Kidney (tissue), 14 donors: ENCODE measurements around the gene SMARCAD1. TPM values are rescaled to one million over a fixed set of nuclear protein-coding genes. Genes with fewer than 3 reads are reported as not detected.
A peak's percentile ranks its signal among the peaks of the same experiment; 100 is the strongest.

Source experiments
- DNase-seq, 5 donors: peaks; one replicate each; pipeline ENCODE4 v3.0.0-alpha.2; 2013 to 2020
- FAIRE-seq: peaks from 2 replicates; lab custom pipeline; 2012; peaks lifted over from hg19 to GRCh38; lab: Jason Lieb, UNC
- H3K27ac ChIP-seq, 2 donors: one replicate each; pipeline ENCODE4 v1.7.0; 2013; ENCODE audit warnings: low read depth in 2 of 2, low read length in 2 of 2, inconsistent platforms in 1 of 2
- H3K27me3 ChIP-seq: one replicate; pipeline ENCODE4 v1.7.1; 2013; ENCODE audit warnings: low read length, inconsistent platforms; ENCODE audit not compliant: control insufficient read depth, insufficient read depth
- H3K36me3 ChIP-seq, 3 donors: one replicate each; pipeline versions ENCODE4 v1.7.0 to v1.7.1; 2013; ENCODE audit warnings: low read length in 3 of 3, control low read depth in 1 of 3, inconsistent platforms in 1 of 3; ENCODE audit not compliant: insufficient read depth in 3 of 3, control insufficient read depth in 2 of 3
- H3K4me1 ChIP-seq, 3 donors: one replicate each; pipeline versions ENCODE4 v1.7.0 to v1.7.1; 2013; ENCODE audit warnings: low read length in 3 of 3, inconsistent platforms in 1 of 3, low read depth in 1 of 3; ENCODE audit not compliant: control insufficient read depth in 2 of 3, insufficient read depth in 2 of 3
- H3K4me3 ChIP-seq, 3 donors: one replicate each; pipeline versions ENCODE4 v1.7.0 to v1.8.1; 2013; ENCODE audit warnings: low read length in 3 of 3, control low read depth in 1 of 3, inconsistent platforms in 1 of 3
- H3K9ac ChIP-seq, 3 donors: one replicate each; pipeline versions ENCODE4 v1.7.0 to v1.7.1; 2013; ENCODE audit warnings: low read length in 3 of 3, control low read depth in 1 of 3, inconsistent platforms in 1 of 3
- H3K9me3 ChIP-seq, 3 donors: one replicate each; pipeline versions ENCODE4 v1.7.0 to v1.7.1; 2013; ENCODE audit warnings: low read length in 3 of 3, control low read depth in 1 of 3, inconsistent platforms in 1 of 3; ENCODE audit not compliant: control insufficient read depth in 2 of 3, insufficient read depth in 1 of 3
- CTCF ChIP-seq: IDR thresholded peaks from 3 replicates; pipeline ENCODE4 v1.5.1; 2012; ENCODE audit warnings: mild to moderate bottlenecking, moderate library complexity, borderline replicate concordance; ENCODE audit not compliant: insufficient read depth; ENCODE audit errors: extremely low read depth
- intact Hi-C: fragments of 100-400 bp; cut with DNase I; formaldehyde crosslinking; loops from one replicate; pipeline ENCODE4 v1.11.1; 2022
- polyA plus RNA-seq: library from polyadenylated mRNA; stranded (reverse); fragments of 350-450 nt; fragmentation: Illumina TruSeq; extraction: RNeasy Lipid Tissue Mini Kit (QIAGEN cat#74804); gene quantifications from one replicate; pipeline ENCODE4 v1.2.3, GENCODE V29; 2014; ENCODE audit warnings: low read depth, low replicate concordance; ENCODE audit not compliant: insufficient read depth
- total RNA-seq: library from RNA; stranded (reverse); fragmentation: NEBNext Ultra II Directional; extraction: Animal tissue kit (Norgen Biotek cat#: 25700); gene quantifications from one replicate; pipeline ENCODE4 v1.2.1, GENCODE V29; 2021
- donor health status: control.
- donor health status: control.
- donor health status: control.
- donor health status: control.
- donor health status: control.
- donor health status: DM: yes; HTN: yes; CAD: no.
- donor health status: Normal renal cell carcinoma (clear cell type).

SMARCAD1 gene
- total and polyA plus RNA-seq, 2 donors from 2014 or later: 7.4 to 28.9 TPM

- no peak for DNase-seq
- no peak overlapping the region for H3K4me3 ChIP-seq
- H3K9me3 ChIP-seq: no peaks in the 10 kb centered on the region
- no peaks in the 10 kb centered on the region for H3K27me3 ChIP-seq
- H3K36me3 ChIP-seq: no peaks in the 10 kb centered on the region
- FAIRE-seq: no peak
- H3K4me1 ChIP-seq: no peaks in the 10 kb centered on the region
- H3K27ac ChIP-seq: no peak overlapping the region
- intact Hi-C loops: no loop called here
- no peak overlapping the region for H3K9ac ChIP-seq
- TF ChIP-seq CTCF: no peak
Observed at GRCh38 chr4:94177822-94178221, 29.8 kb upstream of the SMARCAD1 start.

DNA sequence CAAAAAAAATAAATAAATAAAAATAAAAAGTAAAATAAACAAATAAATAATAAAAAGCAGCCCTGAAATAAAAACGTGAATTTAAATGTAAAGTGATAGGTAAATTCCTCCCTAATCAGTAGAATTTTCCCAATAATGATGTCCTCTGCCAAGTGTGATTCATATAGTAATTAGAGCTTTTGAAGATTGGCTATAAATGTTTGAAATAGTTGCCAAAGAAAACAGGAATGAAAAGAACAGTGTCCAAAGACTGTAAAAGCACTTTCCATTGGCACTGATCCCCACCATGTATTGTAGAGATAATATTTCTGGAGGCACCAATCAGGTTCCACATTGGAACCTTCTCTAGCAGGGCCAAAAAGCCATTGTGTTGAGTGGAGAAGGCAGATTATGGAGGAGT lies 25.9 kb upstream of the SMARCAD1 start:
- Histone ChIP-seq H3K9ac (no peak overlapping the region), H3K9me3 (no peaks in the 10 kb centered on the region), H3K4me3 (no peak overlapping the region), H3K4me1 (no peaks in the 10 kb centered on the region), H3K36me3 (no peaks in the 10 kb centered on the region), H3K27ac (no peak overlapping the region), H3K27me3 (no peaks in the 10 kb centered on the region)
- no peak for DNase-seq
- no peak for TF ChIP-seq CTCF
- intact Hi-C loops: no loop called here
- FAIRE-seq: no peak

DNA sequence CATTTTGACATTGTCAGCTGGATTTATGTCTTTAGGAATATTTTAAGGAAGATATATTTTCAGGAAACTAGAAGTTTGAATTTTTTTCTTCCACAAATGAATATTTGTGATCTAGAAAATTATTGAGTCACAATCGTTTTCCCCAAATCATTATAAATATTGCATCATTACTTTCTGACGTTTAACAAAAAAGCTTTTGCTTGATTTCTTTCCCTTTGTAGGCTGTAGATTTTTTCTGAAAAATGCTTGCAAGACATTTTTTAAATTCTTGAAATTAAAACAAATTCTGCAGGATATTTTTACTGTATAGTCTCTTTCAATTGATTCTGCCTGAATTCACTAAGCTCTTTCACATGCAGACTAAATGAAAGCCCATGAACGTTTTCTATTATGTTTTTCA lies 4.9 kb upstream of the SMARCAD1 start:
- Histone ChIP-seq H3K9me3 (no peaks in the 10 kb centered on the region), H3K36me3 (no peaks in the 10 kb centered on the region), H3K27me3 (no peaks in the 10 kb centered on the region), H3K4me3 (no peak overlapping the region), H3K27ac (no peak overlapping the region), H3K9ac (no peak overlapping the region), H3K4me1 (no peaks in the 10 kb centered on the region)
- FAIRE-seq (no peak), DNase-seq (no peak)
- TF ChIP-seq CTCF: no peak
- intact Hi-C loops: no loop called here

GRCh38 chr4:94208266-94208665 lies 601 bp downstream of the SMARCAD1 start:
- Histone ChIP-seq H3K4me3 (peak overlapping the region; percentile 94 to 100 (median 99)), H3K4me1 (peaks cover 7 to 9% (median 8%) of the 10 kb centered on the region in 3 donors), H3K9me3 (no peaks in the 10 kb centered on the region), H3K27me3 (no peaks in the 10 kb centered on the region), H3K9ac (peak overlapping the region; percentile 77 to 100 (median 96)), H3K36me3 (peaks cover under 1 to 3% (median 1%) of the 10 kb centered on the region in 3 donors), H3K27ac (no peak overlapping the region)
- intact Hi-C loops: no loop called here
- no peak for TF ChIP-seq CTCF
- no peak for DNase-seq
- no peak for FAIRE-seq
